Heart right ventricle (tissue), 16 donors: Measurements from ENCODE around the gene CPOX. TPM values are rescaled to one million over a fixed set of nuclear protein-coding genes. Genes with fewer than 3 reads are reported as not detected.

ENCODE experiments used
- ATAC-seq, 8 donors: fragments of 200-7000 bp; cut with Tn5 transposase; one replicate each; pipeline ENCODE4 v1.9.1; 2020; ENCODE audit warnings: mild to moderate bottlenecking in 8 of 8, moderate library complexity in 8 of 8, moderate number of reproducible peaks in 1 of 8
- DNase-seq, 2 donors: peaks; one replicate each; pipeline ENCODE4 v3.0.0-alpha.2; 2020
- H3K27ac ChIP-seq, 10 donors: fragments of 200-600 bp; sonication (generic) in 2 of 10; one replicate each; pipeline versions ENCODE4 v1.5.0 to v1.8.0; 2020 to 2022; ENCODE audit warnings: mild to moderate bottlenecking in 3 of 10
- H3K27me3 ChIP-seq, 7 donors: fragments of 200-600 bp; one replicate each; pipeline ENCODE4 v1.8.0; 2021 to 2022; ENCODE audit warnings: mild to moderate bottlenecking in 2 of 7
- H3K36me3 ChIP-seq, 9 donors: fragments of 200-600 bp; sonication (generic) in 1 of 9; one replicate each; pipeline versions ENCODE4 v1.5.0 to v1.8.0; 2020 to 2022; ENCODE audit warnings: mild to moderate bottlenecking in 2 of 9
- H3K4me1 ChIP-seq, 9 donors: fragments of 200-600 bp; sonication (generic) in 1 of 9; one replicate each; pipeline versions ENCODE4 v1.5.0 to v1.8.0; 2020 to 2022; ENCODE audit warnings: mild to moderate bottlenecking in 4 of 9
- H3K4me3 ChIP-seq, 10 donors: fragments of 200-600 bp; sonication (generic) in 2 of 10; one replicate each; pipeline versions ENCODE4 v1.5.0 to v1.8.0; 2020 to 2022; ENCODE audit warnings: mild to moderate bottlenecking in 7 of 10, moderate library complexity in 2 of 10
- H3K9me3 ChIP-seq, 11 donors: fragments of 200-600 bp in 10 of 11; sonication (generic) in 2 of 11; one replicate each; pipeline versions ENCODE4 v1.5.0 to v1.8.0; 2013 to 2022; ENCODE audit warnings: mild to moderate bottlenecking in 2 of 11, control low read depth in 1 of 11, moderate library complexity in 1 of 11
- CTCF ChIP-seq, 9 donors: fragments of 200-600 bp; sonication (generic) in 2 of 9; IDR thresholded peaks; one replicate each; pipeline versions ENCODE4 v1.5.0 to v1.8.0; 2021 to 2022; ENCODE audit warnings: antibody characterized with exemption in 9 of 9, mild to moderate bottlenecking in 5 of 9, moderate library complexity in 1 of 9
- WGBS, 2 donors: extraction: QIAGEN DNeasy Blood & Tissue Kit; methylation state at CpG; one replicate each; pipeline ENCODE4 v1.1.7; 2013; ENCODE audit warnings: inconsistent platforms in 1 of 2; 5-methylcytosine and 5-hydroxymethylcytosine counted together
- intact Hi-C, 10 donors: fragments of 100-400 bp; cut with DNase I; formaldehyde crosslinking; loops; one replicate each; pipeline versions ENCODE4 v1.11.1 to v1.14.2; 2022
- polyA plus RNA-seq, 2 donors: library from polyadenylated mRNA; stranded (reverse); fragments of 200-250 nt; gene quantifications; one replicate each; pipeline ENCODE4 v1.2.3, GENCODE V29; 2013
- total RNA-seq, 10 donors: library from RNA; stranded (reverse); fragmentation: NEBNext Ultra II Directional in 3 of 10; extraction: Animal tissue kit (Norgen Biotek cat#: 25700) in 3 of 10; gene quantifications; one replicate each; pipeline versions ENCODE4 v1.2.1 to v1.2.4, GENCODE V29; 2021 to 2023
- donor health status: Arrhythmogenic right ventricular cardiomyopathy.
- donor health status: ischemic (EF 13 %, LVEDD 7.1; RV severe dilation, severe dysfunction).
- donor health status: healthy with polysubstance abuse.
- donor health status: DM: no; HTN: yes; CAD: no.
- donor health status: DM: no; HTN: no; CAD: no.
- donor health status: ischemic (EF 25% LVEDD 6.9; RV normal size, moderate dysfunction).
- donor health status: ischemic (EF 25% LVEDD 5.7; RV mildly dilated, moderate dysfunction).
- donor health status: healthy.
- donor health status: DM: yes; HTN: yes; CAD: no.
- donor health status: Ischemic cardiomyopathy.
- donor health status: ischemic (EF 35%, LVEDD 5.7; RV mildly dilated, moderate dysfunction).
- donor health status: nonischemic (EF 11% LVEDD 7.7; RV severe dilation, severe dysfunction).
- donor health status: DM: yes; HTN: yes; CAD: no.
- donor health status: PGD.
- donor health status: ischemic (EF 29% LVEDD 5.4; RV normal size, mild dysfunction).
- donor health status: nonischemic (EF 23%, LVEDD 6.1; RV moderate dilation, normal function).

CPOX gene
- total and polyA plus RNA-seq, 12 donors = 7.7 to 12.5 (median 11.0) TPM

- intact Hi-C loops = no loop called here
These were observed 59.2 kb downstream of the CPOX start for GRCh38 chr3:98534168-98534567.

GRCh38 chr3:98532709-98533571, 60.5 kb downstream of the CPOX start:
- H3K27me3 ChIP-seq = peaks cover 0 to under 1% (median 0%) of the 10 kb centered on the region in 7 donors
- WGBS, 2 donors = 91% methylated on average over 6 of the region's 6 CpGs
- intact Hi-C loops = no loop called here
- H3K36me3 ChIP-seq = no peaks in the 10 kb centered on the region
- H3K9me3 ChIP-seq = no peaks in the 10 kb centered on the region
- H3K4me3 ChIP-seq = no peak overlapping the region
- TF ChIP-seq CTCF (IDR thresholded peaks at IDR 0.05) = no peak
- H3K4me1 ChIP-seq = no peaks in the 10 kb centered on the region
- H3K27ac ChIP-seq = no peak overlapping the region
- no peak for DNase-seq
- no peak for ATAC-seq

More at GRCh38 chr3:98534168-98534567, 59.2 kb downstream of the CPOX start:
- Histone ChIP-seq H3K27me3 (no peaks in the 10 kb centered on the region), H3K4me1 (no peaks in the 10 kb centered on the region), H3K36me3 (no peaks in the 10 kb centered on the region), H3K9me3 (no peaks in the 10 kb centered on the region), H3K4me3 (no peak overlapping the region), H3K27ac (no peak overlapping the region)
- no peak for TF ChIP-seq CTCF (IDR thresholded peaks at IDR 0.05)
- no peak for DNase-seq
- WGBS, 2 donors = 94 to 98% methylated on average over 2 of the region's 2 CpGs
- no peak for ATAC-seq

GRCh38 chr3:98532275-98532637, 61.2 kb downstream of the CPOX start:
- Histone ChIP-seq H3K27me3 (peaks cover 0 to 3% (median 0%) of the 10 kb centered on the region in 7 donors), H3K4me1 (no peaks in the 10 kb centered on the region), H3K27ac (no peak overlapping the region), H3K9me3 (no peaks in the 10 kb centered on the region), H3K36me3 (no peaks in the 10 kb centered on the region), H3K4me3 (no peak overlapping the region)
- ATAC-seq (no peak), DNase-seq (no peak)
- 71 to 74% methylated on average over 5 of the region's 5 CpGs for WGBS, 2 donors
- intact Hi-C loops = no loop called here
- no peak for TF ChIP-seq CTCF (IDR thresholded peaks at IDR 0.05)

GRCh38 chr3:98531622-98532274, 61.7 kb downstream of the CPOX start, which contains the start of gene GPR15:
GPR15 (plus strand) TSS chr3:98531978; CDS start chr3:98532034, 56 bp downstream.
- 76 to 78% methylated on average over 7 of the region's 7 CpGs for WGBS, 2 donors
- no peaks in the 10 kb centered on the region for H3K4me1 ChIP-seq
- no peak for TF ChIP-seq CTCF (IDR thresholded peaks at IDR 0.05)
- no peak for DNase-seq
- ATAC-seq = no peak
- H3K9me3 ChIP-seq = no peaks in the 10 kb centered on the region
- H3K4me3 ChIP-seq = no peak within 1 kb of the TSS
- H3K36me3 ChIP-seq = no peaks in the 10 kb centered on the region
- intact Hi-C loops = no loop called here
- peaks cover 0 to 3% (median 0%) of the 10 kb centered on the region in 7 donors for H3K27me3 ChIP-seq
- H3K27ac ChIP-seq = no peak within 1 kb of the TSS
